NCI-H1436 (cell line): ENCODE results near the gene PODN.
A peak's percentile ranks its signal among the peaks of the same experiment; 100 is the strongest.

Source experiments
- DNase-seq: peaks from one replicate; lab custom pipeline; 2025; lab: John Stamatoyannopoulos, UW

PODN gene

DNA sequence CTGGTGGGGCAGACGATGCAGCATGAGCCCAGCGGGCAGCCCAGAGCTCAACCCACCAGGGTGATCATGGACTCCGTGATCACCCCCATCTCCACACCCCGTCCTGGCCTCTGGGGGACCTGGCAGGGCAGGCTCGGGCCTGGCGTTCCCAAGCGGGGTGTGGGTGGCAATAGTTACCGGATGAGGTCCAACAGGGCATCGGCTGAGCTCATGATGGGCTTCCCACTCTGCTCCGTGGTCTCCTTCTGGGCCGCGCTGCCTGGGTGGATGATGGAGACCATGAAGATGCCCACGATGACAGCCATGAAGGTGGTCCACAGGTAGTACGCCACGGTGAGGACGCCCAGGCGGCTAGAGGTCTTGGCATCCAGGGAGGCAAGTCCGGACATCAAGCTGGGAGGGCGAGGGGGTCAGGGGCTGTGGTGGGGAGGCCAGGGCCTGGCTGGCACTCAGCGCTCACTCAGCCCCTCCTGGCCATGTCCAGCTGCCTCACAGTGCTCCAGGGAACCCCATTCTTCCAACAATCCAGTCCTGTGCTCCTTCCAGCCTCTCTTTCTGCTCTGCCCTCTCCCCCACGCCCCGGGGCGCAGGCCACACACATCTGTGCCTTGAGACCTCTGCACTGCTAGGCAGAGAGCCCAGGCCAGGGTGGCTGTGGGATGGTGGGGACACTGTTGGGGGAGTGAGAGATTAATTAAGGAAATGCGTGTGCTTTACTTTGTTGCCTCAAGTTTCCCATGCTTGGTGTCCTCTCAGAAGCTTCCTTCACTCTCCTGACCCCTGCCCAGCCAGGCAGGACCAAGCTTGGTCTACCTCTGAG lies 52.8 kb downstream of the PODN start:
- no peak for DNase-seq

DNA sequence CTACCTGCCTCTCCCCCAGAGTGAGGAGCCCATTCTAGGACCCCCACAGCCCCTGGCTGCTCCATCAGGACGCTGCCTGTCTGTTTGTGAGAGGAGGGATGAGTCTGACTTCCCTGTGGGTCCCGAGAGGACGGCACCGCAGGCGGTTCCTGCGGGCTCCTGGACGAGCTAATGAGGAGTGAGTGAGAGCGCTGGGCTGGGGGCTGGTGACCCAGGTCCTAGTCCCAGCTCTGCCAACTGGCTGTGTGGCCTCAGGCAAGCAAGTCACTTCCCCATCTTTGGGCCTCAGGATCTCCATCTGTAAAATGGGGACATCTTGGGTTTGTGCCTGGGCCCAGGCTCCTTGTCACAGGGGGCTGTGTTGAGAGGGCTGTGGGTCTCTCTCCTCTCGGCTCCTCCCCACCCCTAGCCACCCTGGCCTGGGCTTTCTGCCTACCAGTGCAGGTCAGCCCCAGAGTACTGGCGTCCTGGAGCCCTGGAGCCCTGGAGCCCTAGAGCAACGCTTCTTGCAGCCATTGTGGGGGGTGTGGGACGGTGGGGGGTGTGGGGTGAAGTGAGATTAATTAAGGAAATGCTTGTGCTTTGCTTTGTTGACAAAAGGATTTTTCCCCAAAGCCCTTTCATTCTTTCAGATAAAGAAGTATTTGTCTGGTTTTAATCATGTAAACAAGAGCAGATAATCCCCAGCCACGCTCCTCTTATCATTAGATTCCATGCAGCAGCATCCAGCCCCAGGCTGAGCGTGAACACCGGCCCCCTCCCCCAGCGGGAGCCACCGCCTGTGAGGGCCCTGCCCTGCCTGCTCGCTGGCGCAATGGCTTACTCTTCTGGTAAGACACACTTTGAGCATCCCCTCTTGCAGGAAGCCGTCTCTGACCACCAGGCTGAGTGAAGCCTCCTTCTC lies 53.6 kb downstream of the PODN start:
- DNase-seq, result peak; percentile 21

DNA sequence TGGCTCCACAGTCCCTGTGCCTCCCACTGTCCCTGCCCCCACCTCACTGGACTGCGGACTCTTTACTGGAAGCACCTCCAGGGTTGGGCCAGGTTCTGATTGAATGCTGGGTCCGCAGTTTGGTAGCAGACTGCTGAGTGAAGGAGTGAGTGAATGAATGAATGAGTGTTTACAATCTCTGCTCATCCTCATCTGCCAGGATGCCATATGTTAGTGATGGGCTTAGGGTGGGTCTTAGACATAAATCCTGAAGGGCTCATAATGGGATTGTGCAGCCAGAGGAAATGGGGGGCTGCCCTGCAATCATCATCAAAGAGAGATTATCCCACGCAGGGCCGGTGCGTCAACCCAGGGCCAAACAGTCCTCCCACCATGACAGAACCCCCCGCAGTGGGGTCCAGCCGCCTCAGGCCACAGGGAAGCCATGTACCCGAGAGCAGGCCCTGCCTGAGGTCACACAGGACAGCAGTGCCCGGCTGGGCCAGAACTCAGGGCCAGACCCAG lies 54.3 kb downstream of the PODN start:
- DNase-seq, result no peak

DNA sequence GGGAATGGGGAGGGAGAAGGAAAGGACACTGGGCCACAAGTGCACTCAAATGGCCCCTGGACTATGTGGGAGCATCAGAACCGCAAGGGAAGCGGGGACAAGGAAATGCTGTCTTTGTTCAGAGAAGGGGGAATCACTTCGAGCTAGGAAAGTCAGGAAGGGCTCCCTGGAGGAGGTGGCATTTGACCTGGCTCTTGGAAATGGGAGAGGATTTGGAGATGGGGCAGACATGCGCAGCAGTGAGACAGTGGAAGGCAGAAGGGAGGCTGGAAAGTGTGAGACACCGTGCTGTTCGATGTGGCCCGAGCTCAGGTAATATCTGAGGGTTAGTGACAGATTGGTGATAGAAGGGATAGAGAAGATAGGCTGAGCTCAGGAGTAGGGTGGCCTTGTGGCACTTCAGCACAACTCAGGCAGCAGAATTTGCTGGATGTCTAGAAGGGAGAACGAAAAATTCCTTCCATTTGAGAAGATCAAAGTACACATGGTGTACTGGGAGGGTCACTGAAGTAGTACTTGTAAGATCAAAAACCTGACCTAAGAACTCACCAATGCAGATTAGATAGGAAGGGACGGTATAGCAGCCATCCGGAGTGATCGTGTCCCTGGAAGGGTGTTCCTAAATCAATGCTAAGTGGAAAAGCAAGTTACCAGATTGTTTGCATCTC lies 55.1 kb downstream of the PODN start:
- no peak for DNase-seq

DNA sequence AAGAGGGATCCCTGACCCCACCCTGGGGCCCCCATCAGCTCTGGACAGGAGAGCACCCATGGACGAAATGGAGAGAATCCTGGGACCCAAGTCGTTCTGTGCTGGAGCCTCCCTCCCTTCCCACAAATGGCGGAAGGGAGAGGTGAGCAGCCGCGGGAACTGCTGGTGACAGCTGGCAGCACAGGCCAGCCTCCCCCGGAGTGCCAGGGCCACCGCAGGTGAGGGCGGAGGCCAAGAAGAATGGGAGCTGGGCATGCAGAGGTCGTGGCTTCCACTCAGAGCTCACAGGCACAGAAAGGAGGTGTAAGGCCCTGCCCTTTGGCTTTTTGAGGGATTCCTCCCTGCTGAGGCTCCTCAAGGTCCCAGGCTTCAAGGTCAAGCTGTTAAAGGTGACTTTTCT lies 55.8 kb downstream of the PODN start:
- DNase-seq, result no peak

DNA sequence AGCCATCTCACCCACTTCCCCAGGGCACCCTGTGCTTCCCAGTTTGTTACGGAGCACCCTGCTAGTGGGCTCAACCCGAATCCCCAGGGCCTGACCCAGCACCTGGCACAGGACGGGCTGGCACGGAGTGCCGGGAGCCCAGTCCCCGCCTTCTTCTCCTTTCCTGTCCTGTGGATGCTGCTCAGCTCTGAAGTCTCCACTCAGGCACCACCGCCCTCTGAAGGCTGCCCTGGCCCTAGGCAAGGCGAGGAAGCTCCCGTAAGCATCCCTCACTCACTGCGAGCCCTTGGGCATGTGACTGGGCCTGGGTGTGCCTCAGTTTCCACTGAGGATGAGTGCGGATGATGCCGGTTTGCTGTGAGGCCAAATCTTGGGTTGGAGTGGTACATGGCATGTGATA lies 58.6 kb downstream of the PODN start:
- no peak for DNase-seq

DNA sequence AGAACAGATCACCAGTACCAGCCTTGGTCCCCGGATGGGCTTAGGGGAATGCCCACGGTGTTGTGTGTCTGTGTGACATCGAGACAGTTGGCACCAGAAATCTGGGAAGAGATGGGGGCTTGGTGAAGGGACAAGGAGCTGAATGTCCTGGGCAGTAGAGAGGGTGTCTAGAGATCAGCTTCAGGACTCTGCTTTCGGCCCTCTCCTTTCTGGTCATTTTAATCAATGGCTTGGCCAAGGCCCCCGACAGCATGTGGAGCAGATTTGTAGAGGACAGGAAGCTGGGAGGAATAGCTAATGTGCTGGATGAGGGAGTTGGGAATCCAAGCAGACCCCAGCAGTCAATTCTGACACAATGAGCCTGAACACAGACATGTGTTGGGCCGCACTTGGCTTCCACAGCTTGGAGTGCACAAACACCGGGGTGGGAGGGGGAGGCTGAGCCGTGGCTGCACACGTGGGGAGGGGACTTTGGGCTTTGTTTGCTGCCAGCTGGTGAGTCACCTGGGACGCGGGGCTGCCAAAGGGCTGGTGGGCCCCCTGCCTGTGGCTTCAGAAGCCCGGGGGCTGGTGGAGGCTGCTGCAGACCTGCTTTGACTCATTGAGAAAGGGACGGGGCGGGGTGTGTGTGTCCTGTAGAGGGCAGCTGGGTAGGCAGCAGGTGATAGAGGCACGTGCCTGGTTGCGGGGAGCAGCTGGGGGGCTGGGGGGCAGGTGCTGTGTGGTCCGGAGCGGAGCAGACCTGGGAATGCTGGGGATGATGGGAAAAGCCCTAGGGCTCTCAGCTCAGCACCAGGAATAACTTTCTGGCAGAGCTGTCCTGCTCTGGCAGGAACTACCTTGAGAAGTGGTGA lies 59.5 kb downstream of the PODN start:
- DNase-seq, result peak; percentile 7

GRCh38 chr1:53122201-53122885 lies 60.3 kb downstream of the PODN start:
- no peak for DNase-seq

DNA sequence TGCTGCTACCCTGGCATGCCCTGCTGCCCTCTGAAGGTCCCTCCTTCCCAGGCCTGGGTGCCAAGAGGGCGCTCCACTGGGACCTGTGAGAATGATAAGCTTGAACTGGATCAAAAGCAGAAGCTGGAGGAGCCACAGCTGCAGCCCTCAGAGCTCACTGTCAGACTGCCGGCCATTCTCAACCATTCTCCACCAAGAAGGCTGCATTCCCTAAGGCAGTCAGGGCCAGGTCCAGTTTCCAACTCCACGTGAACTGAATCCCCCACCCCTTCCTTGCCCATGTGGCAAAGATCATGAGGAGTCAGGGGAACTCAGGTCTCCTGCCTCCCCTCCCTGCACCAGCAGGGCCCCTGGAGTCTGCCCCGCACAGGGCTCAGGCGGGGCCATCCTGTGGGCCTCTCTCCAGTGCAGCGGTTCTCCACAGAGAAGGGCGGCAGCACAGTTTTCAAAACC lies 61.0 kb downstream of the PODN start:
- DNase-seq, result no peak

- no peak for DNase-seq
Observed at GRCh38 chr1:53123453-53124140, 61.6 kb downstream of the PODN start.

- DNase-seq, result no peak
Observed at GRCh38 chr1:53125122-53125521, 63.1 kb downstream of the PODN start.

GRCh38 chr1:53125623-53126360 lies 63.8 kb downstream of the PODN start:
- no peak for DNase-seq

DNA sequence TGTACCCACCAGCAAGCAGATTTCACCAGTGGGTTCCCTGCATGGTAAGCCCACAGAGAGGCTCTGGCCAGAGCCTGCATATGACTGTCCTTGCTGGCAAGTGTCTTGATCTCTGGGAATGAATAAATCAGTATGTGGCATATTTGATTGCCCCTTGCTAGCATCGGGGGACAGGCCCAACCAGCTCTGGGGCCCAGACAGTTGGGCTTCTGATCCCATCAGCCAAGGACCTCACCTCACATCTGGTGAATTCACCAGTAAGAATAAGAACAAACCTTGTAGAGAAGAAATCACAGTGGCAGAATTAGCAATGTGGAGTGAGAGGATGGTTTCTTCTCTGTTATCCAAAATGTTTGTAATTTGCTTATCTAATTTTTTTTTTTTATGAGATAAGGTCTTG lies 64.5 kb downstream of the PODN start:
- DNase-seq, result no peak

DNA sequence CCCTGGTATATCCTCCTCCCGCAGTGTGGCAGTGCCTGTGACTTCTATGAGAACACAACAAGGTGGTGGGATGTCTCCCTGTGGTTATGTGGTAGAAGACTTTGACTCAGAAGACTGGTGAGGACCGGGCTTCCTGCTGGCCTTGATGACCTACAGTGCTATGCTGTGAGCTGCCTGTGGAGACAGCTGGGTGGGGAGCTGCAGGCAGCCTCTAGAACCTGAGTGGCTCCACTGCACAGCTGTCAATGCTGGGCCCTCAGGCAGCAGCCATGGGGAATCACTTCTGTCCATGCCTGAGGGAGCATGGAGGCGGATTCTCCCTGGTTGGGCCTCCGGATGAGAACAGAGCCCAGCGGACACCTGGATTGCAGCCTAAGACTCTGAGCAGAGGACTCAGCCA lies 65.5 kb downstream of the PODN start:
- DNase-seq, result no peak

GRCh38 chr1:53128401-53128800 lies 66.4 kb downstream of the PODN start:
- DNase-seq, result no peak

- no peak for DNase-seq
Observed at GRCh38 chr1:53129891-53130597, 68.0 kb downstream of the PODN start.

DNA sequence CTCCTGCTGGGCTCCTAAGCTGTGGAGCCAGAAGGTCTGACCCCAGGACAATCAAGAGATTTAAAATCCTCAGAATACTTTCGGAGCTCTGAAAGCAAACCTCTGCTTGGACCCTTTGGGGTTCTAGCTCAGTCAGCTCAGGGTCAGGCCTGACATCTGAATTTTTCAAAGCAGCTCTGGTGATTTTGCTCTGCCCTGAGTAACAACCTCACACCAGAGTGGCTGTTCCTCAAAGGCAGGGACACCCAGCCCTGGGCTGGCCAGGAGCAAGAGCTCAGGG lies 68.5 kb downstream of the PODN start:
- DNase-seq, result no peak

DNA sequence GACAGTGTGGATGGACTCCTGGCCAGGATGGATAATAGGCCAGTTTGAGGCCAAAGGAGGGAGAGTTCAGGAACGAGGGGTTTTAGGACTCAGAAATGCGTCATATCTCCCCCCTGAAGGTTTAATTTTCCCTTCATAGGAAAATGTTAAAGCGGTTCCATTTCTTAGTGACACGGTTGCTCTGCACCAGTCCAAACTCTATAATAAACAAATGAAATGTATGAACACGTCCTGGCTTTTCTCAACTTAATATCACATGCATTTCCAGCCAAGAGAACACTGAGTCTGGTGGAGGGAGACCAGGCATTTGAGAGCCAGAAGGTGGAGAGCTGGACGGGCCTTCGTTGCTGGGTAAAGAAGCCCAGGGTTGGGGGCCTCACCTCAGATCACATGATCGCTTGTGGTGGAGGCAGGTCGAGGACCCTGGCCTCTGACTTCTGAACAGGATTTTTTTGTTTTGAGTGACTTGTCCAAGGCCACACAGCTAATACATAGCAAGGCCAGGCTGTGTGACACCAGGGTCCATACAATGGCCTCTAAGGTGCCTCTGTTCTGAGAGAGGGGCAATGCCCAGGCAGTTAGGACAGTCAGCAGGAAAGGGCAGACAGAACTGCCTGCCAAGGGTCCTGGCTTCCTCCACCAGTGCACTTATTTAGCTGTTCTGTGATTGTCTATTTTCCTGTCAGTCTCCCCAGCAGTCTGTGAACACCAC lies 69.0 kb downstream of the PODN start:
- no peak for DNase-seq

- DNase-seq, result no peak
Observed at GRCh38 chr1:53131590-53131938, 69.6 kb downstream of the PODN start.
